HepG2 (cell line): ENCODE results near the gene CAPS. TPM values are rescaled to one million over a fixed set of nuclear protein-coding genes. Genes with fewer than 3 reads are reported as not detected.

Source experiments
- ATAC-seq: fragments of 200-7000 bp; cut with Tn5 transposase; 3 replicates; pipeline ENCODE4 v1.9.1; 2020; ENCODE audit warnings: mild to moderate bottlenecking, moderate library complexity
- BruUV-seq: library from RNA; stranded (reverse); fragments of 400-500 nt; replicated peaks from 2 replicates; lab custom pipeline; 2021; lab: Mats Ljungman, UMichigan
- CTCF ChIA-PET: fragments of 300-600 bp; formaldehyde crosslinking; extraction: SDS; loops from one replicate; lab custom pipeline; 2021; ENCODE audit warnings: low total read pairs, inconsistent platforms, low intra/inter-chr PET ratio; lab: Yijun Ruan, JAX
- POLR2A ChIA-PET: fragments of 350-600 bp; sonication (Branson Sonifier 250); formaldehyde crosslinking; loops from one replicate; lab custom pipeline; 2020; ENCODE audit warnings: antibody characterized with exemption, inconsistent platforms; lab: Yijun Ruan, JAX
- DNase-seq: peaks from one replicate; pipeline ENCODE4 v3.0.0-alpha.2; 2015; ENCODE audit warnings: low spot score
- FAIRE-seq: peaks from 3 replicates; lab custom pipeline; 2011; peaks lifted over from hg19 to GRCh38; lab: Jason Lieb, UNC
- H2AFZ ChIP-seq: one replicate; pipeline ENCODE4 v1.6.1; 2011; ENCODE audit warnings: low read length, inconsistent platforms
- H3K27ac ChIP-seq: fragments of 300-600 bp; 3 replicates; pipeline ENCODE4 v1.8.0; 2011; ENCODE audit warnings: mixed run types, mild to moderate bottlenecking, mixed read lengths, low read length, inconsistent platforms; ENCODE audit not compliant: insufficient read depth; ENCODE audit errors: extremely low read length
- H3K27me3 ChIP-seq, 2 experiments: fragments of 200-600 bp in 1 of 2; 2 replicates in 1 of 2; 3 replicates in 1 of 2; pipeline versions ENCODE4 v1.6.0 to v1.8.0; 2011; ENCODE audit warnings: low read length in 2 of 2, mild to moderate bottlenecking in 2 of 2, moderate library complexity in 2 of 2, inconsistent platforms in 1 of 2; ENCODE audit not compliant: insufficient read depth in 2 of 2, control insufficient read depth in 1 of 2
- H3K36me3 ChIP-seq, 2 experiments: fragments of 200-600 bp in 1 of 2; replicated peaks in 1 of 2; 2 replicates in 1 of 2; 3 replicates in 1 of 2; pipeline versions ENCODE4 v1.5.1 to v1.8.0; 2011; ENCODE audit warnings: low read length in 2 of 2, inconsistent platforms in 1 of 2; ENCODE audit not compliant: insufficient read depth in 2 of 2, control insufficient read depth in 1 of 2
- H3K4me1 ChIP-seq: 2 replicates; pipeline ENCODE4 v1.5.1; 2012; ENCODE audit warnings: low read length, inconsistent platforms; ENCODE audit not compliant: insufficient read depth
- H3K4me2 ChIP-seq: 2 replicates; pipeline ENCODE4 v1.6.0; 2011; ENCODE audit warnings: low read depth, low read length, inconsistent platforms
- H3K4me3 ChIP-seq, 3 experiments: fragments of 200-600 bp in 1 of 3; sonication (generic), shearing (Covaris generic) in 1 of 3; replicated peaks in 1 of 3; 2 replicates each; pipeline ENCODE4 v1.5.1; 2011 to 2016; ENCODE audit warnings: low read length in 3 of 3, inconsistent platforms in 2 of 3, low read depth in 2 of 3, mild to moderate bottlenecking in 2 of 3, control low read depth in 1 of 3, mixed read lengths in 1 of 3; ENCODE audit not compliant: insufficient read depth in 1 of 3
- H3K79me2 ChIP-seq: one replicate; pipeline ENCODE4 v1.6.1; 2011; ENCODE audit warnings: low read length, inconsistent platforms; ENCODE audit not compliant: insufficient read depth
- H3K9ac ChIP-seq: 2 replicates; pipeline ENCODE4 v1.6.0; 2011; ENCODE audit warnings: mild to moderate bottlenecking, low read depth, low read length, inconsistent platforms; ENCODE audit not compliant: insufficient read depth
- H3K9me3 ChIP-seq: 2 replicates; pipeline ENCODE4 v1.5.1; 2012; ENCODE audit warnings: mild to moderate bottlenecking, low read length
- H4K20me1 ChIP-seq: 2 replicates; pipeline ENCODE4 v1.6.0; 2011; ENCODE audit warnings: inconsistent platforms, mild to moderate bottlenecking, low read length, moderate library complexity; ENCODE audit not compliant: insufficient read depth
- ARNTL ChIP-seq: sonication (generic); formaldehyde crosslinking; IDR thresholded peaks from 2 replicates; pipeline ENCODE4 v1.4.0; 2020; ENCODE audit warnings: mild to moderate bottlenecking, missing genetic modification reagents
- ATF7 ChIP-seq, 2 experiments: fragments of 450-650 bp in 1 of 2; sonication (generic) in 1 of 2; formaldehyde crosslinking in 1 of 2; IDR thresholded peaks; 2 replicates each; pipeline versions ENCODE4 v1.4.0 to v1.6.1; 2016 to 2020; ENCODE audit warnings: antibody characterized with exemption in 1 of 2, mild to moderate bottlenecking in 1 of 2, missing genetic modification reagents in 1 of 2
- FOSL1 ChIP-seq: sonication (generic); formaldehyde crosslinking; IDR thresholded peaks from 2 replicates; pipeline ENCODE4 v1.9.0; 2021; ENCODE audit warnings: missing genetic modification reagents, borderline replicate concordance
- HMGXB3 ChIP-seq: sonication (generic); formaldehyde crosslinking; IDR thresholded peaks from 2 replicates; pipeline ENCODE4 v1.4.0; 2020; ENCODE audit warnings: missing genetic modification reagents, borderline replicate concordance
- POLR2G ChIP-seq: fragments of 200-400 bp; formaldehyde crosslinking; IDR thresholded peaks from 2 replicates; pipeline ENCODE4 v1.6.1; 2018; ENCODE audit warnings: mild to moderate bottlenecking, low read depth, low read length, moderate library complexity
- PRDM4 ChIP-seq: sonication (generic); formaldehyde crosslinking; IDR thresholded peaks from 2 replicates; pipeline ENCODE4 v1.9.0; 2021; ENCODE audit warnings: missing genetic modification reagents, borderline replicate concordance
- ZMAT5 ChIP-seq: sonication (generic); formaldehyde crosslinking; IDR thresholded peaks from 2 replicates; pipeline ENCODE4 v1.5.0; 2020; ENCODE audit warnings: mild to moderate bottlenecking, low read depth, missing genetic modification reagents, borderline replicate concordance
- ZNF549 ChIP-seq: sonication (generic); formaldehyde crosslinking; IDR thresholded peaks from 2 replicates; pipeline ENCODE4 v1.5.0; 2020; ENCODE audit warnings: missing genetic modification reagents
- ZNF737 ChIP-seq: sonication (generic); formaldehyde crosslinking; IDR thresholded peaks from 2 replicates; pipeline ENCODE4 v1.5.0; 2020; ENCODE audit warnings: missing genetic modification reagents, mild to moderate bottlenecking, borderline replicate concordance
- ZNF75D ChIP-seq: sonication (generic); formaldehyde crosslinking; IDR thresholded peaks from 2 replicates; pipeline ENCODE4 v1.8.1; 2023; ENCODE audit warnings: missing genetic modification reagents, mild to moderate bottlenecking, borderline replicate concordance
- WGBS: methylation state at CpG from one replicate; pipeline ENCODE4 v1.1.6; 2017; ENCODE audit warnings: low lambda C conversion rate; 5-methylcytosine and 5-hydroxymethylcytosine counted together
- in situ Hi-C: cut with HindIII; loops from 2 replicates; pipeline ENCODE4 v1.10.0; 2017; ENCODE audit warnings: low pct_unique_long_range_greater_than_20kb; ENCODE audit not compliant: extremely low pct_ligation_motif_present
- intact Hi-C: fragments of 100-400 bp; cut with micrococcal nuclease; formaldehyde crosslinking; loops from one replicate; pipeline ENCODE4 v1.10.0; 2022; ENCODE audit not compliant: unreplicated experiment
- polyA plus RNA-seq, 8 experiments: library from polyadenylated mRNA; depleted of rRNA in 3 of 8; stranded (reverse) in 7 of 8; unstranded in 1 of 8; fragments of >200 nt; fragmentation: Illumina TruSeq in 4 of 8; extraction: Trizol in 4 of 8; gene quantifications; 2 replicates each; pipeline versions ENCODE4 v1.2.1 to v1.2.3, GENCODE V29; 2011 to 2016; ENCODE audit warnings: low read depth in 4 of 8, missing spikeins in 1 of 8, mixed read lengths in 1 of 8; ENCODE audit not compliant: insufficient read depth in 1 of 8
- total RNA-seq, 5 experiments: library from RNA; depleted of rRNA; stranded (reverse); fragments of >200 nt; fragmentation: Illumina TruSeq; extraction: Trizol; gene quantifications; 2 replicates each; pipeline ENCODE4 v1.2.3, GENCODE V29; 2016; ENCODE audit warnings: low read depth in 1 of 5
- TF ChIP-seq, protein P1 (sequence below): sonication (generic); formaldehyde crosslinking; IDR thresholded peaks from 2 replicates; pipeline ENCODE4 v1.4.0; 2020; ENCODE audit warnings: missing genetic modification reagents
- TF ChIP-seq, protein P2 (sequence below): sonication (generic); formaldehyde crosslinking; IDR thresholded peaks from 2 replicates; pipeline ENCODE4 v1.4.0; 2020; ENCODE audit warnings: mild to moderate bottlenecking, low read depth, missing genetic modification reagents

CAPS gene
- total and polyA plus RNA-seq, 2 of the 13 experiments (the other 11 are each of a cell fraction or from before 2014, with no cell fraction given): 3.1 TPM

DNA sequence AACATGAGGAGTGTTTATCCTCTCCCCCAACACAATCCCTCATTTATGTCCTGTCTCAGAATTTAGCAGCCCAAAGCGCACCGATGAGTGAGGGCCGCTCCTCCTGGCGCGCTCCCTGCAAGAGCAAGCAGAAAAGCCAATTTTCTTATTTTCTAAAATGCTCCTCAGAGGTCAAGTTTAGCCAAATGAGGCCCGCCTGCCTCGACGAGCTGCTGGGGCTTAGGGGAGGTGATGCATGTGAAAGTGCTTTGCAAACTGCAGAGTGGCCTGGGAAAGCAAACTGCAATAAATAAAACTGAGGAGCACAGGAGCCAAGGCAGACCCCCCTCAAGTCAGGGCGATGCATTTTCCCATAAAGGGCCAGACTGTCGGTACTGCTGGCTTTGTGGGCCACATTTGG lies 29.0 kb downstream of the CAPS start (continued):
- TF ChIP-seq PRDM4 (CRISPR knock-in tag) (no peak), ARNTL (CRISPR knock-in tag) (no peak), ZNF737 (CRISPR knock-in tag) (no peak), ZMAT5 (CRISPR knock-in tag) (no peak), ZNF549 (no peak), FOSL1 (CRISPR knock-in tag) (no peak)
- TF ChIP-seq, protein P1, sequence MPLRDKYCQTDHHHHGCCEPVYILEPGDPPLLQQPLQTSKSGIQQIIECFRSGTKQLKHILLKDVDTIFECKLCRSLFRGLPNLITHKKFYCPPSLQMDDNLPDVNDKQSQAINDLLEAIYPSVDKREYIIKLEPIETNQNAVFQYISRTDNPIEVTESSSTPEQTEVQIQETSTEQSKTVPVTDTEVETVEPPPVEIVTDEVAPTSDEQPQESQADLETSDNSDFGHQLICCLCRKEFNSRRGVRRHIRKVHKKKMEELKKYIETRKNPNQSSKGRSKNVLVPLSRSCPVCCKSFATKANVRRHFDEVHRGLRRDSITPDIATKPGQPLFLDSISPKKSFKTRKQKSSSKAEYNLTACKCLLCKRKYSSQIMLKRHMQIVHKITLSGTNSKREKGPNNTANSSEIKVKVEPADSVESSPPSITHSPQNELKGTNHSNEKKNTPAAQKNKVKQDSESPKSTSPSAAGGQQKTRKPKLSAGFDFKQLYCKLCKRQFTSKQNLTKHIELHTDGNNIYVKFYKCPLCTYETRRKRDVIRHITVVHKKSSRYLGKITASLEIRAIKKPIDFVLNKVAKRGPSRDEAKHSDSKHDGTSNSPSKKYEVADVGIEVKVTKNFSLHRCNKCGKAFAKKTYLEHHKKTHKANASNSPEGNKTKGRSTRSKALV (CRISPR knock-in tag): no peak

GRCh38 chr19:5943623-5944022 lies 29.6 kb downstream of the CAPS start:
- H3K9ac ChIP-seq: no peak overlapping the region
- no peak overlapping the region for H2AFZ ChIP-seq
- H4K20me1 ChIP-seq: peaks cover 52% of the 10 kb centered on the region; the same call in 1 of the 2 replicates
- peaks cover 22 to 60% of the 10 kb centered on the region in 2 experiments for H3K36me3 ChIP-seq
- in situ Hi-C loops: no loop called here
- WGBS: 77% methylated on average over 7 of the region's 10 CpGs
- ChIA-PET POLR2A (interaction anchor here (1.6 kb wide), 1 partner anchor 9 kb away, joined by 3 read pairs; no protein-coding TSS in a partner anchor), CTCF (no interaction called here)
- FAIRE-seq (no peak), DNase-seq (no peak), ATAC-seq (no peak)
- H3K9me3 ChIP-seq: no peaks in the 10 kb centered on the region
- BruUV-seq: no TSS peak
- peaks cover 84% of the 10 kb centered on the region for H3K79me2 ChIP-seq
- no peak overlapping the region for H3K27ac ChIP-seq
- peaks cover 21% of the 10 kb centered on the region for H3K4me1 ChIP-seq
- H3K27me3 ChIP-seq: no peaks in the 10 kb centered on the region
- intact Hi-C loops: no loop called here
- no peak overlapping the region for H3K4me2 ChIP-seq
- no peak overlapping the region for H3K4me3 ChIP-seq
- TF ChIP-seq, protein P2, sequence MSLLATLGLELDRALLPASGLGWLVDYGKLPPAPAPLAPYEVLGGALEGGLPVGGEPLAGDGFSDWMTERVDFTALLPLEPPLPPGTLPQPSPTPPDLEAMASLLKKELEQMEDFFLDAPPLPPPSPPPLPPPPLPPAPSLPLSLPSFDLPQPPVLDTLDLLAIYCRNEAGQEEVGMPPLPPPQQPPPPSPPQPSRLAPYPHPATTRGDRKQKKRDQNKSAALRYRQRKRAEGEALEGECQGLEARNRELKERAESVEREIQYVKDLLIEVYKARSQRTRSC (CRISPR knock-in tag): no peak
- TF ChIP-seq POLR2G: no peak
- TF ChIP-seq HMGXB3 (CRISPR knock-in tag): no peak
- TF ChIP-seq ZNF75D (CRISPR knock-in tag): no peak
- TF ChIP-seq ATF7 (IDR thresholded peaks at IDR 0.05): peak; percentile 87
- no peak for TF ChIP-seq ATF7 (CRISPR knock-in tag; IDR thresholded peaks at IDR 0.05)
